DMS79 (cell line): ENCODE measurements around the gene TRIO.

Experiments
- DNase-seq: peaks from one replicate; lab custom pipeline; 2025; lab: John Stamatoyannopoulos, UW

The TRIO gene

GRCh38 chr5:14297697-14298096, 154.6 kb downstream of the TRIO start:
- DNase-seq = no peak

- no peak for DNase-seq
Measured at GRCh38 chr5:14298126-14298847, 155.1 kb downstream of the TRIO start.

GRCh38 chr5:14299666-14300065, 156.5 kb downstream of the TRIO start:
- DNase-seq = no peak

GRCh38 chr5:14301186-14301585, 158.0 kb downstream of the TRIO start:
- no peak for DNase-seq

- no peak for DNase-seq
Measured at GRCh38 chr5:14302330-14302729, 159.2 kb downstream of the TRIO start.

- no peak for DNase-seq
Measured at GRCh38 chr5:14305045-14305444, 161.9 kb downstream of the TRIO start.

- DNase-seq = no peak
Measured at GRCh38 chr5:14306329-14306815, 163.2 kb downstream of the TRIO start.

- no peak for DNase-seq
Measured at GRCh38 chr5:14308384-14309154, 165.4 kb downstream of the TRIO start.

GRCh38 chr5:14309199-14309598, 166.1 kb downstream of the TRIO start:
- DNase-seq = no peak

- no peak for DNase-seq
Measured at GRCh38 chr5:14309878-14310531, 166.9 kb downstream of the TRIO start.

GRCh38 chr5:14310901-14311300, 167.8 kb downstream of the TRIO start:
- DNase-seq = no peak

- DNase-seq = no peak
Measured at GRCh38 chr5:14313986-14314690, 171.0 kb downstream of the TRIO start.

- no peak for DNase-seq
Measured at GRCh38 chr5:14316471-14316870, 173.3 kb downstream of the TRIO start.

GRCh38 chr5:14319102-14319501, 176.0 kb downstream of the TRIO start:
- no peak for DNase-seq

GRCh38 chr5:14321936-14322335, 178.8 kb downstream of the TRIO start:
- DNase-seq = no peak

GRCh38 chr5:14322437-14323187, 179.5 kb downstream of the TRIO start:
- no peak for DNase-seq

- DNase-seq = no peak
Measured at GRCh38 chr5:14323466-14323865, 180.3 kb downstream of the TRIO start.

- no peak for DNase-seq
Measured at GRCh38 chr5:14325369-14325768, 182.2 kb downstream of the TRIO start.

- DNase-seq = no peak
Measured at GRCh38 chr5:14326035-14326903, 183.1 kb downstream of the TRIO start.

GRCh38 chr5:14327624-14328023, 184.5 kb downstream of the TRIO start:
- no peak for DNase-seq
